ENCODE results near the gene RPS15.
"Not testable (repeated sequence)": the region's sequence is repeated elsewhere in the genome, so short reads cannot be mapped to it uniquely, and the experiment has no call there.

RPS15 gene

DNA sequence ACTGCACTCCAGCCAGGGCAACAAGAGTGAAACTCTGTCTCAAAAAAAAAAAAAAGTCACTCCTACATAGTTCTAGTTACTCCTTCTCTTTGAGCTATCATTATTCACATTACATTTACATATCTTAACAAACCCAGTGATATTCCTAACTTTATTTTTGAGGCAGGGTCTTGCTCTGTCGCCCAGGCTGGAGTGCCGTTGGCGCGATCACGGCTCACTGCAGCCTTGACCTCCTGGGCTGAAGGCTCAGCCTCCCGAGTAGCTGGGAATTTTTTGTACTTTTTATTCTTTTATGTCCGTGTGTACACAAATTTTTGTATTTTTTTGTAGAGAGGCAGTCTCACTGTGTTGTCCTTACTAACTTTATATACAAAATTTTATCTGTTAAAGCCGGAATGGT, 587 bp upstream of the RPS15 start:
- DNase-seq = no peak

DNA sequence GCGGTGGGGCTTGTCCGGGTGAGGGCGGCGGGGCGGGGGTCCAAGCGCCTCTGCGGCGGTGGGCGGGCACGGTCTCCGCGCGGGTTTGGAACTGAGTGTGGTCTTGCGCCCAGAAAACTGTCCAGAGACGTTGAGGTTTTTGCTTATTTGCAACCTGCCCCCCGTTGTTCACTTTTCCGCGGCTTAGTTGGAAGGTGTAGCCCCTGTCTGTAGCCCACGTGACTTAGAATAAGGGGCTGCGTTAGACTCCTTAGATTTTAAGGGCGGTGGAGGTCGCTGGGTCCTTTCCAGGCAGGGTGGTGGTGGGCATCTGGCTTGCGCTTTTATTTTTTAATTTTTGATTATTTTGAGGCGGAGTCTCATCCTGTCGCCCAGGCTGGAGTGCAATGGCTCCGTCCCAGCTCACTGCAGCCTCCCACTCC, 748 bp downstream of the RPS15 start:
- DNase-seq = no peak

DNA sequence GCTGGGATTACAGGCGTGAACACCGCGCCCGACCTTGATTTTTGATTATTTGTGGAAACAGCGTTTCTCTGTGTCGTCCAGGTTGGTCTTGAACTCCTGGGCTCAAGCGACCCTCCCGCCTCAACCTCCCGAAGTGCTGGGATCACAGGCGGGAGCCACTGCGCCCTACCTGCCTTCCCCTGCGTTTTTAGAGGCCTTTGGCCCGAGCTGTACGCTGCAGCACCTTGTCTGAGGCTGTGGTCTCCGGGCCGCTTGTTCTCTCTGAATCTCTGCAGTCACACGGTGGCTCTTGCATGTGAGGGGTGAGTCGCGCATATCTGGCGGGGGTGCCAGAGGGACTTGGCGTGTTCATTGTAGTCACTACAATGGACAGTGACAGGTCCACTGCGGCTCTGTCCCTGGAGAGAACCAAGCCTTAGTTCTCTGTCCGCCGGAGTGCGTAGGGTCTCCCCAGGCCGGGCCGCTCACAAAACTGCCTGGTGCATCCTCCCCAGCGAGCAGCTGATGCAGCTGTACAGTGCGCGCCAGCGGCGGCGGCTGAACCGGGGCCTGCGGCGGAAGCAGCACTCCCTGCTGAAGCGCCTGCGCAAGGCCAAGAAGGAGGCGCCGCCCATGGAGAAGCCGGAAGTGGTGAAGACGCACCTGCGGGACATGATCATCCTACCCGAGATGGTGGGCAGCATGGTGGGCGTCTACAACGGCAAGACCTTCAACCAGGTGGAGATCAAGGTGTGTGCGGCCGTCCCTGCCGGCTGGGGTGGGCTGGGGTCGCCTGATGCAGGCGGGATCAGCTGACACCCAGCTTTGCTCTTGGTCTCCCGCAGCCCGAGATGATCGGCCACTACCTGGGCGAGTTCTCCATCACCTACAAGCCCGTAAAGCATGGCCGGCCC, 1.6 kb downstream of the RPS15 start:
- DNase-seq = not testable (repeated sequence)

DNA sequence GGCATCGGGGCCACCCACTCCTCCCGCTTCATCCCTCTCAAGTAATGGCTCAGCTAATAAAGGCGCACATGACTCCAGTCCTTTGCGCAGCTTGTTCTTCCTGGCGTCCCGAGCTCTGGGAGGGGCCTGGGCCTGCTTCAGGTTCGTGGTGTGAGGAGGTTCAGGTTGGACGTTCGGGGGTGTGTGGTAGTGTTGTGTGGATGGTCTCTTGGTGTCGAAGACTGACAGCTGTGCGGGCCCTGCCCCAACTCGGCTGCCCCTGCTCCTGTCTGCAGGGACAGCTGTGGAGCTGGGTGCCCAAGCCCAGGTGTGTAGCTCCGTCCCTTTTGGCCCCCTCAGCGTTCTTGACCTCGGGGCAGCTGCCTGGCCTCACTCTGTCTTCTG, 2.2 kb downstream of the RPS15 start:
- DNase-seq = no peak

DNA sequence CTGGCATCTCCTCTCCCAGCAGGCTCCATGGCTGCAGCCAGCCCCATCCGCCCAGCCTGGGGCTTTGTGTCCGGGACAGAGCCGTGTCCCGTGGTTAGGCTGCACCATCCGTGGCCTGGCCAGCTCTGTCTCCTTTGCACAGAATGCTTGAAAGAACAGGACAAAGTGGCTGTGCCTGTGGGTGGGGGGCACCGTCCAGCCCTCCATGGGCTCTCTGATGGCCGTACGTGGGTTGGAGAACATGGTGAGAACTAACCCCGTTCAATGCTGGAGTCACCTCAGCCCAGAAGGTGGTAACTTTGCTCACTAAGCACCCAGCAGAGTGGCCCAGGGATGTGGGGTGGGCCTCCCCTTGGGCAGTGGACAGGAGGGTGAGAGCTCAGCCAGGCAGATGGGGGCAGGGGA, 2.8 kb downstream of the RPS15 start:
- DNase-seq = no peak

DNA sequence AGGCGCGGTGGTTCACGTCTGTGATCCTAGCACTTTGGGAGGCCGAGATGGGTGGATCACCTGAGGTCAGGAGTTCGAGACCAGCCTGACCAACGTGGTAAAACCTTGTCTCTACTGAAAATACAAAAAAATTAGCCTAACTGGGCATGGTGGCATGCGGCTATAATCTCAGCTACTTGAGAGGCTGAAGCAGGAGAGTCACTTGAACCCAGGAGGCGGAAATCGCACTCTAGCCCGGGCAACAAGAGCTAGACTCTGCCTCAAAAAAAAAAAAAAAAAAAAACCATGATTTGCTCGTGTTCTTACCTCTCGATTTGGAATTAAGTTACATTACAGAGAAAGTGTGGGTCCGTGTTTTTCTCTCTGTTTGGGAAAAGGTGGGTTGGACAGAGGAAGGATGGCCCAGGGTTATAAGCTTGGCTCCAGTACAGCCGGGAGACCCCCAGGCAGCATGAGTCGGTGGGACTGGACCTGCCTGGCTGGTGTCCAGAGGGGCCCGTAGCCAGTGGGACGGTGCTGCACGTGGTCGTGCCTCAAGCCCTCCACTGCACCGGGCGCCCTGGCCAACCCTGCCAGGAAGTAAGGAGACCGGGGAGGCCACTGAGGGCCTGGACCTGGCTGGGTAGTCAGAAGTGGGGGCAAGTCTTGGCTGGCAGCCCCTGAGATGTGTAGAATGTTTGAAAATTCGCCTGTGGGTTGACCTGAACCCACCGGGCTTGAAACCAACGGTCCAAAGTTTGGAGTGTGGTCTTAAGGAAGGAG, 3.7 kb downstream of the RPS15 start:
- no peak for DNase-seq

DNA sequence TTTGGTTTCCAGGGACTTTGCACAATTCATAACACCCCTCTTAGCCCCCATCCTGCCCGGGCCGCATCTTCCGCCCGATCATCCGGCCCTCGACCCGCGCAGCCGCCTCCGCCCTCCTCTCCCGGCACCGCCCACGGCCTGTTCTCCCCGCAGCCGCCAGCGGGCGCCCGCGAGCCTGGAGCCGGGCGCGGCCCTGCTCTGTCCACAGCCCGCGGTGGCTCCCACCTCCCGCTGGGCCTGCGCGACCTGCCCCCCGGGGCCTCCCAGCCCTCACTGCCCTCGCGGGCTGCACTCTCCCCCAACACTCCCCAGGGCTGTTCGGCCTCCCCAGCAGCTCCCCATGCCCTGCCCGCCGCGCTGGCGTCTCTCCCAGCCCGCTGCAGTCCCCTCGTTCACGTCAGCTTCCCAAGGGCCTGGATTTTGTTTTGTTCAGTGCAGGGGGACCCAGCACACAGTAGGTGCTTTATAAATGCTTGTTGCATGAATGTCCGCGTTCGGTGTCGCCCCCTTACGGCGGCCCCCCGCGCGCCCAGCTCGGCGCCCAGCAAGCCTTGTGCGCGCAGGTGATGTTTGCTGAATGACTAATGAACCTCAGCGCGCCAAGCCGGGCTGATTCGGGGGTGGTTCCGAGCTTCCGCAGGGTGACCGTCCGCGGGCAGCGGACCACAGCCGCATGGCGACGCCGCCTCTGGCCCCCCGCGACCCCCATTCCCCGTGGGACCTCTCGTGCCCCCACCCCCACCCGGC, 7.2 kb downstream of the RPS15 start:
- DNase-seq = peak; percentile 38

DNA sequence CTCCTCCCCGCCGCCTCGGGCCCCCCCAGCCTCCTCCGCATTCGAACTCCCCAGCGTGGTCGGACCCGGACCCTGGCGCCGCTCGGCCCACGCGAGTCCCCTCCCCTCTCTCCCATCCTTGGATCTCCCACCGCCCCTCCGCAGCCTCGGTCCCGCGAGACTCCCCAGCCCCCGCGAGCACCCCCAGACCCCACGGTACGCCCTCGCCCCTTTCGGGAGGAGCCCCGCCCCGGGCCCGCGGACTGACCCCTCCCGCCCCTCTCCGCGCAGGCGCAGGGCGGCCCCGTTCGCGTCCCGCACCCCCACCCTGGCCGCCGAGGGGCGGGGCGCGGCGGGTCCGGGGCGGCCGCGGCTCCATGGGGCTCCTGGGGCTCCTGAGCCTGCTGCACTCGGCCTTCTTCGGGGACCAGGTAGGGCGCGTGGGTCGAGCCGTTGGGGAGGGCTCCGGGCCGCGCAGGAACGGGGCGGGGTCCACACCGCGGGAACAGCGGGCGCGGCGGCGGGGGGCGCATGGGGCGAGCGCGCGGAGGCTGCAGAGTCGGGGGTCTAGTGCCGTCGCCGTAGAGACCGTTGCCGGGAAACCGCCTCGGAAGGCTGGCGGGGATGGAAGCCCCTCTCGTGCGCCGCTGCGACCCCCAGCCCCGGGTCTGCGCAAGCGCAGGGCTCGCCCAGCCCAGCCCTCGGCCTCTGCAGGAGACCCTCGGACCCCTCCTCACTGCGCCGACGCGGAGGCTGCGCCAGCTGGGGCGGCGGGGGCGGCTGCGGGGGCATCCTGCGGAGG, 7.9 kb downstream of the RPS15 start:
- DNase-seq = peak; percentile 19

DNA sequence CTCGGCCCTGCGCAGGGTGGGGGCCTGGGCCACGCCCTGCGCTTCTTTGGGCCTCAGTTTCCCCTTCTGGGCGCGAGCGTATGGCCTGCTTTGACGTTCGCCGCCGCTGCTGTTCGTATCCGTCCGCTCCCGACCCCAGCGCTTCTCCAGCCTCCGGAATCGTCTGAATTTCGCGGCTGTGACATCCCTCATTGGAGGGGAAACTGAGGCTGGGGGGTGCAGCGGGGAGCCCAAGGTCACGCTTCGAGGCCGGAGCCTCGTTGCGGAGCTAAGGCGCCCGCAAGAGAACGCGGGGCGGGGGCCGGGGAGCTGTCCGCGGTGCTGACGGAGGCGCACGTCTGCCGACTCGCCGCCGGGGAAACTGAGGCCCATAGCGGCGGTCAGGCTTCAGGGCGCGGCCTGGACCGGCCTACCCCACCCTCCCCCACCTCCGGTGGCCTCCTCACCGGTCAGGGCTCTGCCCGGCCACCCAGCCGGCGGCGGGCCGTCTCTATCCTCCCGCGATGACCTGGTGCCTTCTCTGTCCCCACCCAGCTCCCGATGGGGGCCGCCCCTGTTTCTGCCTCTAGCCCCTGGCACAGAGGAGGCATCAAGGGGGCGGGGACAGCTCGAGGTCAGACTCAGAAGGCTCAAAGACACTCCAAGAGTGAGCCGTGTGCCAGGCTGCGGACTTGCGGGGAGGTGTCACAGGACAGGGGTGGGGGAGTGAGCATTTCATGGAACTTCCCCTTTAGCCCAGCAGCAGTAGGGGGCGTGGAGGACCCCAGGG, 8.7 kb downstream of the RPS15 start:
- no peak for DNase-seq

DNA sequence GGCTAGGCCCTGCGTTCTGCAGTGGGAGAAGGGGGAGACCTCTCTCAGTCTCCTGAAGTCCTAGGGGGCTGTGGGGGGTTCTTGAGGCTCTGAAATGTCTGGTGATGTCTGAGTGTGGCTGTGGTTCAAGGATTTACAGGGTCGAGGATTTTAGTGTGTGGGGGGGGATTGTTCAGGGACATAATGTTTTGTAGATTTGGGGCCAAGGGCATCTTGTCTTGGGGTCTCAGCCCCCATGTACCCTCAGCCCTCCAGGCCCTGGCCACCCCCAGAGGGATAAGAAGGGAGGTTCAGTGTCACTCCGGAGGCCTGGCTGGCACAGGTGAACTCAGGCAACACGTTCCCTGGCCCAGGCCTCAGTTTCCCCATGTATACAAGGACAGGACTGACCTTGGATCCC, 9.3 kb downstream of the RPS15 start:
- no peak for DNase-seq

DNA sequence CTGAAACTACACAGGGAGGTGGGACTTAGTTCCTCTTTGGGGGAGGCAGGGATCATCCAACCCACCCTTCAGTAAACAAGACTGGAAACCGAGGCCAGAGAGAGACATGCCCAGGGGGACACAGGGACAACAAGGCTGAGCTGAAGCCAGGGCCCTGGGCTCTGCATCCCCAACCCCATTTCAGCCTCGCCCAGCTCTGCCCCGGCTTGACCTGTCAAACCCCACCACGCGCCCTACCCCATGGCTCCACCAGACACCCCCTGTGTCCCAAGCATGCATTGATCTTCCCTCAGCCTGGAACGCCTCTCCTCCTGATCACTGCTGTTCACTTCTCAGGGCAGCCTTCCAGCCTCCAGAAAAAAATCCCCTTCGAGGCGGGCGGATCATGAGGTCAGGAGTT, 9.7 kb downstream of the RPS15 start:
- no peak for DNase-seq

DNA sequence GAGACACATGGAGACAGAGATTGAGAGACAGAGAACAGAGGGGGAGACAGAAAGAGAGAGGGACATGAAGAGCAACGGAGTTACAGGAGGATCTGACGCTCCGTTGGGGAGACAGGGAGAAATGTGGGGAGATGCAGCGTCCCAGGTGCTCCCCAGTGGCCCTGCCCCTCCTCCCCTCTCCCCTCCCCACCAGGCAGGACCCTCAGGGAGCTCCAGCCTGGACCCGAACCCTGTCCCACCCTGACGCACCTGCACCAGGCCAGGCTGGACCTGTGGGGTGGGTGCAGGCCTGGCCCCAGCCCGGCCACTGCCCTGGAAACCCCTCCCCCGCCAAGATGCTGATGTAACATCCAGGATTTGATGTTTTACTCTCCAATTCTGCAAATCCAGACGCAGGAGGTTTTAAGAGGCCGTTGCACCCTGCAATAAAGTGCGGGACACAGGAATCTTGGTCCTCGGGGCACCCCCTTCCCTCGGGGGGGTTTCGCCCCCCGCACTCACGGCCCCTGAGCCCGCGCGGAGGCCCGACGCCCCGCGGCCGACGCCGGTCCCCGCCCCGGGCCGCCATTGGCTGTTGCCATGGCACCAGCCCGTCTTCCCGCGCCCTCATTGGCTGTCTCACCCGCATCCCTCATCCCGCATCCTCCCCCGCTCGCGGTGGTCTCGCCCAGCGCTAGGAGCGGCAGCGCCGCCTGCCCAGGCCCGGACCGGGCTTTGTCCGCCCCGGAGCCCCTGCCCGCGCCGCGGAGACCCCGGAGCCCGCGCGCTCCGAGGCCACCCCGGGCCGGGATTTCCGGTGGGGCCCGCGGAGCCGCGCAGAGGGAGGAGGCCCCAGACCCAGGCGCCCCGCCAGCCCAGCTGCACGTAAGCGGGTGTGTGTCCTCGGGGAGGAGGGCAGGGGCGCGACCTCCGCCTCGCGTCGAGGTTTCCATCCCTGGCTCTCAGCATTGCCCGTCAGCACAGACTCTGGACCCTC, 11.6 kb downstream of the RPS15 start, which contains the start of gene APC2:
Gene APC2, plus strand, starts transcription at position 655 of the 976 bp plus-strand sequence. CDS start 2,881 bp downstream, outside the sequence.
- peak; percentile 72 for DNase-seq

DNA sequence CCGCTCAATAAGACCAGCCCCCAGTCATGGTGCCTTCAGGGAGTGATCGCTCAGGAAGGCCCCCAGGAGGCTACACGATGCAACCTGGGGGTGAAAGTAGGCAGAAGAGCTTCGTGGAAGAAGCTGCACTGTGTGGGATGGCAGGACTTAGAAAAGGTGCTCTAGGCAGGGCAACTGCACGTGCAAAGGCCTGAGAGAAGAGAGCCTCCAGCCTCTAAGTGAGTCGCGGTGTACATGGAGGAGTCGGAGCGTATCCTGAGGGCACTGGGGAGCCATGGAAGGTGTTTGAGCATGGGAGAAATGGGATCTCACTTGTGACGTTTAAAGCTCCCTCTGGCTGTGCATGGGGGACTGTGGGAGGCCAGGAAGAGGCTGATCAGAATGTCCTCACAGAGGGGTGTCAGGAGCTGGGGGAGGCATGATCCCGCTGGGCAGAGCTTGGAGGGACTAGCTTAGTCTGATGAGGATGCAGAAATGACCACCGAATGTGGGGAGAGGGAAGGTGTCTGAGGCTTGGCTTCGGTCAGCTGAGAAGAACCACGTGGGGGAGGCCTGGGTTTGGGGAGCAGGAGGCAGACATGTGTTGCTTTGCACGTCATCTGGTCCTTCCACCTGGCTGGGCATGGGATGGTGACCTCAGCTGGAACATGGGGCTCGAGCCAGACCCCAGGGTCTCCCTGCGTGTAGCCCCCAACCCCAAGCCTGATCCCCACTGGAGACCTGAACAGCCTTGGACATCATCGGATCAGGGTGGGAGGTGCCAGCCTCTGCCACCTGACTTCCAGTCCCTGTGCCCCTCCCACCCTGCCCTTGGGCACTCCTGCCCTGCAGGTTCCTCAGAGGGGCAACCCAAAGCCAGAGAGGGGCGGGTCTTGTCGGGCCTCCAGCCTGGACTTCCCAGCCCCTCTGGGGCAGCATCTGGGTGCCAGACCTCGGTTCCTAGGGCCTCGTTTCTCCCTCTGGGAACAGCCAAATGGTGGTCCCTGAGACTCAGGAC, 12.8 kb downstream of the RPS15 start:
- no peak for DNase-seq

DNA sequence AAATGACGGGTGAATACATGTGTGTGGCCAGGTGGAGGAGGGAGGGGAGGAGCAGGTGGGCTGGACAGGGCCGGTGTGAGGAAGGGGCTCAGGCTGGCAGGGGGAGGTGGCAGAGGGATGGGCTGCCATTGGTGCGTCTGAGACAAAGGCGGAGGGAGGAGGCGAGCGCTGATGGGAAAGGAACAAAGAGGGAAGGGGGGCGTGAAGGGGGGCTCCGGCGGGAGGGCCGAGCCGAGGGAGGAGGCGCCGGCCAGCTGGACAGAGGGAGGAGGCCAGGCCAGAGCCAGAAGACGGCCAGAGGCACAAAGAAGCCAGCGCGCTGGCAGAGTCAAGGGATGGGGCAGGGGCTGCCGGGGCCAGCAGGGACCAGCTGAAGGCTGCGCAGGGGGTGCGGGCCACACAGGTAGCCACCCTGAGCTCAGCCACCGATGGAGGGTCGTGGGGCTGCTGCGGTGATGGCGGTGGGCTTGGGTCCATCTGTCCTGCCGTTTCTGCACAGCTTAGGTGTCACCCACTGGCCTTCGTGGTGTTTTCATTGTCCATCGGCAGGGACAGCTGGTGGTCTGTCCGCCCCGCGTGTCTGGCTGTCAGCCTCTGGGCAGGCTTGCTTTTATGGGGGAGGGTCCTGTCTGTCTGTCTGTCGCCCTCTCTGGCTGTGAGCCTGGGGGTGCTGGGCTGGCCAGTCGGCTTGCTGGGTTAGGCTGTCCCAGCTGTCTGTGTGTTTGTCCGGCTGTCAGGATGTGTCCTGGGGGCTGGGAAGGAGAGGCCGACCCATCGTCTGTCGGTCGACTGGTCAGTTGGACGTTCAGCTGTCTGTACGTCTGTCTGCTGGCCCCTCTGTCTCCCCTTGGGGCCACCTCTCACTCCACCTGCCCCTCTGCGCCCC, 14.0 kb downstream of the RPS15 start:
- no peak for DNase-seq

DNA sequence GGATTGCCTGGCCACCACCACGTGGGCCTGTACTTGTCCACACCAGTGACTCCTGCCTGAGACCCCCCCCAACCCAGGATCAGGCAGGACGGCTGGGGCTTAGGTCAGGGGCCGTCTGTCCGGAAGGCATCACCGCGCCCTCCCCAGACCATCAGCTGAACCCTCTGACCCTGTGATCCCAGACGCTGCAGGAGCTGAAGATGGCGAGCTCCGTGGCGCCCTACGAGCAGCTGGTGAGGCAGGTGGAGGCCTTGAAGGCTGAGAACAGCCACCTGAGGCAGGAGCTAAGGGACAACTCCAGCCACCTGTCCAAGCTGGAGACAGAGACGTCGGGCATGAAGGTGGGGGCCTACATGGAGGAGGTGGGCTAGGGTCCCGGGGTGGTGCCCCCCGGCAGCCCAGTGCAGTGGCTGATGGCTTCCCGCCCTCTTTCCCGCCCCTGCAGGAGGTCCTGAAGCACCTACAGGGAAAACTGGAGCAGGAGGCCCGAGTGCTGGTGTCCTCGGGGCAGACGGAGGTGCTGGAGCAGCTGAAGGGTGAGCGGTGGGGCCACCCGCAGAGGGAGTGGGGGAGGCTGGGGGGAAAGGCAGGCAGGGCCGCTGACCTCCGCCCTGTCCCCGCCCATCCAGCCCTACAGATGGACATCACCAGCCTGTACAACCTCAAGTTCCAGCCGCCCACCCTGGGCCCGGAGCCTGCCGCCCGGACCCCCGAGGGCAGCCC, 14.8 kb downstream of the RPS15 start:
- no peak for DNase-seq

DNA sequence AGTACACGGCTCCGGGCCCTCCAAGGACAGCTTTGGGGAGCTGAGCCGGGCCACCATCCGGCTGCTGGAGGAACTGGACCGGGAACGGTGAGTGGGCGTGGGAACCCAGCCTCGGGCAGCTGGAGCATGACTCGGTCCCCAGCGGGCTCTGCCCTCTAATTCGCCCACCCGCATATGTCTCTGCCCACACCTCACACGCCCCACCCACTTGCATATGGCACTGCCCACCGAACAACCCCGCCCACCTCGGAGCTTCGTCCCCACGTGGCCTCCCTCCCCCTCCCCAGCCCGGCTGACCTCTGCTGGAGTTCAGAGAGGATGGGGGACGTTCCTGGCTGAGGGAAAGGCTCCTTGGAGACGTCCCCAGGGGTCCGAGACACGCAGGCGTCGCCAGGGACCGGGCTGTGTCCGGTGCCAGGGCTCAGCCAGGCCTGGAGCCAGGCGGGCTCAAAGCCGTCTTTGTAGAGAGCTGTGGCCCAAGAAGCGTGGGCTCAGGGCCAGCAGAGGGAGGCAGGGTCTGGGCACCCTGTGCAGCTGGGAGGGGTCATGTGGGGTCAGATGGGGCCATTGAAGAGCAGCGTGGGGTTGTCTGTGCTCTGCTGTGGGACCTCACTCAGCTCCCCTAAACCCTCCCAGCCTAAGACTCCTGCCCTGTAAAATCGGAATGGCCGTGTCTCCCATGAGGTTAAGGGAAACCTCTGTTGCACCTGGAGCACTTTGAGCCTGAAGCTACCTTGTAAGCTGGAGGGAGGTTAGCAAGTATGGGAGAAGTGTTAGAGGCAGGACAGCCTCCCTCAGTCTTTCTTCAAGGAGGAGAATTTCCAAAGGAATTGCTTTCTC, 15.5 kb downstream of the RPS15 start:
- DNase-seq = no peak

DNA sequence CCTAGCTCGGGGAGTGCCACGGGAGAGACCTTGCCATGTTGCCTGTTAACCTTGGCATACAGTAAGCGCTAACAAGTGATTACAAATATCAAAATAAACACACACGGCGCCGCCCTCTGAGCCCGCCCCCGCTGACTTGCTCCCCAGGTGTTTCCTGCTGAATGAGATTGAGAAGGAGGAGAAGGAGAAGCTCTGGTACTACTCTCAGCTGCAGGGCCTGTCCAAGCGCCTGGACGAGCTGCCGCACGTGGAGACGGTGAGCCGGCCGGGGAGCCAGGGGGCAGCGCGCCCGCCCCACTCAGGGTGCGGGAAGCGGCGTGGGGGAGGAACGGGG, 16.8 kb downstream of the RPS15 start:
- no peak for DNase-seq

All from fibroblast of upper back skin (primary cell).